Neutrophil (primary cell): ENCODE measurements around the gene RAB26.
"Not testable (repeated sequence)": the region's sequence is repeated elsewhere in the genome, so short reads cannot be mapped to it uniquely, and the experiment has no call there.

ENCODE experiments used
- H3K27ac ChIP-seq: fragments of 200-600 bp; sonication (generic); 2 replicates; pipeline ENCODE4 v1.5.1; 2016; ENCODE audit warnings: mild to moderate bottlenecking, moderate library complexity
- H3K27me3 ChIP-seq: fragments of 200-600 bp; sonication (generic); 2 replicates; pipeline ENCODE4 v1.6.0; 2016; ENCODE audit warnings: mild to moderate bottlenecking
- H3K36me3 ChIP-seq: fragments of 200-600 bp; sonication (generic); 2 replicates; pipeline ENCODE4 v1.5.1; 2017
- H3K4me1 ChIP-seq, 2 experiments: fragments of 200-600 bp in 1 of 2; sonication (generic) in 1 of 2; 1 replicate in 1 of 2; 2 replicates in 1 of 2; pipeline versions ENCODE4 v1.5.1 to v1.6.1; 2013 to 2016; ENCODE audit warnings: low read depth in 1 of 2, low read length in 1 of 2, mild to moderate bottlenecking in 1 of 2, moderate library complexity in 1 of 2; ENCODE audit not compliant: control insufficient read depth in 1 of 2, insufficient read depth in 1 of 2
- H3K4me3 ChIP-seq, 2 experiments: fragments of 200-600 bp in 1 of 2; sonication (generic) in 1 of 2; 1 replicate in 1 of 2; 2 replicates in 1 of 2; pipeline ENCODE4 v1.5.1; 2013 to 2016; ENCODE audit warnings: low read depth in 1 of 2, low read length in 1 of 2, mild to moderate bottlenecking in 1 of 2, moderate library complexity in 1 of 2
- H3K9me3 ChIP-seq: fragments of 200-600 bp; sonication (generic); 2 replicates; pipeline ENCODE4 v1.5.1; 2016
- TF ChIP-seq, protein P1 (sequence below): fragments of 200-600 bp; sonication (generic); IDR thresholded peaks from 2 replicates; pipeline ENCODE4 v1.5.1; 2016; ENCODE audit warnings: antibody characterized with exemption

RAB26 gene

DNA sequence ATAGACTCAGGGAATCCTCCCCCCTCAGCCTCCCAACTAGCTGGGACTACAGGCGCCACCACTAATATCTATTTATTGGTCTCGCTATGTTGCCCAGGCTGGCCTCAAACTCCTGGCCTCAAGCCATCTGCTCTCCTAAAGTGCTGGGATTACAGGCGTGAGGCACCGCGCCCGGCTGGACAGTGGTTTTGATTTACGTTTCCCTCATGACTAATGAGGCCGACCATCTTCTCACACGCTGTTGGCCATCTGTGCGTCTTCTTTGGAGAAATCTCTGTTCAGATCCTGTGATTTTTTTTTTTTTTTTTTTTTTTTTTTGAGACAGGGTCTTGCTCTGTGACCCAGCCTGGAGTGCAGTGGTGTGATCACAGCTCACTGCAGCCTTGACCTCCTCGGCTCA is 19.2 kb upstream of the RAB26 start:
- H3K36me3 ChIP-seq, H3K27ac ChIP-seq, H3K4me3 ChIP-seq, H3K9me3 ChIP-seq: not testable (repeated sequence)
- Histone ChIP-seq H3K27me3 (peaks cover 23% of the 10 kb centered on the region), H3K4me1 (peaks cover 7 to 28% of the 10 kb centered on the region in 2 experiments)

DNA sequence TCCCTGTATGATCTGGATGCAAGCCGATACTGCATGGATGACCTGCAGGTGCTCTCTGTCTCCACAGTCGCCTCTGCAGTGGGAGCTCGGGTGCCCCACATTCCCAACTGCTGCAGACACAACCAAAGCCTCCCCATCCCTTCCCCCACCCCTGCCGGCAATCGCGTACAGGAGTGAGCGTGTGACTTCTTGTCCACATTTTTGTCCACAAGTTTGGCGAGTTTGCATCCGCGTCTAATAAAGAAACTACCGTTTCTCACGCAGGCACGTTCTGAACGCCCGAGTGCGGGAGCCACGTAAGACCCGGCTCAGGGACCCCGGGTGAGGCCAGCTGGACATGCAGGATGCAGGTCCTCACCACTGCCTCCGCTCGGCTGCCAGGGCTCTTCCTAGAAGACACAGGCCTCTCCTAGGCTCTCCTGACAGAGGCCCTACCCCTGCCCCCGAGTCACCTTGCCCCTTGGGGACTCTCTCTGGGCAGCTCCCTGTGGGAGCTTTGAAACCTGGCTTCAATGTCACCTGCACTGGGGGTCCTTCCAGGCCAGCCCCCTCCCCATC is 18.5 kb upstream of the RAB26 start:
- peaks cover 7 to 27% of the 10 kb centered on the region in 2 experiments for H3K4me1 ChIP-seq
- H3K9me3 ChIP-seq, H3K36me3 ChIP-seq, H3K27ac ChIP-seq, H3K4me3 ChIP-seq: not testable (repeated sequence)
- H3K27me3 ChIP-seq = peaks cover 21% of the 10 kb centered on the region

DNA sequence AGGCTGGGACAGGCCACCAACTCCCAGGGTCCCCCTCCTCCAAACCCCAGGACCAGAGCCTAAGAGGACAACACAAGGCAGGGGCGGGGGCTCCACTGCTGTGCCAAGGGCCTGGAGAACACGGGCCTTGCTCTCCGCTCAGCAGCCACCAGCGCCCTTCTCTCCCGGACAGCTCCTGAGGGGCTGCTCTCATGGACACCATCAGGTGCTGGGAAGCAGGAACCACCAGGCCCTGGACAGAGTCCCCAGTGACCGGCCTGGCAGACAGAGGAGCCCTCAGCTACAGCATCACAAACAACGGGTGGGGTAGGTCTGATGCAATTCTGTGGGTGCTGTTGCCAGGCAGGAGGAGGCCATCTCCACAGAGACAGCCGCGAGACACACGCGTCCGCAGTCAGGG is 14.6 kb upstream of the RAB26 start:
- H3K4me3 ChIP-seq, H3K36me3 ChIP-seq, H3K27ac ChIP-seq, H3K9me3 ChIP-seq, H3K27me3 ChIP-seq: not testable (repeated sequence)
- peaks cover 6 to 11% of the 10 kb centered on the region in 2 experiments for H3K4me1 ChIP-seq

DNA sequence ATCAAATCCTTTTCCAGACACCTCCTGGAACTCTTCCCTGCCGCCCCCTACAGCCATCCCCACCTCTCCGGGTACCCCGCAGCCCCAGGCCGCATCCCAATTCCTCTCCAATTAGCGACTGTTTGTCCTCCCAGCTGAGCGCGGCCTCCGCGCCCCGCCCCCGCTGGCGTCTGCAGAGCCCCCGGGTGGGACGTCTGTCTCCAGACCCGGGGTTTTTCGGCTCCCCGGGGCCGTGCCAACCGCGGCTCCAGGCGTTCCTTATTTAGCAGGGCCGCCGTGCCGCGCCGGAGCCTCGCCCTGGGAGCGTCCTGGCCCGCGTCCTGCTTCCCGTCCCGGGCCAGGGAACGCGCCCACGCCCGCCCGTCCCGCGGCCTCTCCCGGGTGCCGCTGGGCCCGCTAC is 13.4 kb upstream of the RAB26 start:
- not testable (repeated sequence) for H3K36me3 ChIP-seq, H3K9me3 ChIP-seq, H3K27ac ChIP-seq, H3K27me3 ChIP-seq
- H3K4me1 ChIP-seq = peaks cover 5 to 11% of the 10 kb centered on the region in 2 experiments
- H3K4me3 ChIP-seq = peak overlapping the region; percentile 17 to 47

DNA sequence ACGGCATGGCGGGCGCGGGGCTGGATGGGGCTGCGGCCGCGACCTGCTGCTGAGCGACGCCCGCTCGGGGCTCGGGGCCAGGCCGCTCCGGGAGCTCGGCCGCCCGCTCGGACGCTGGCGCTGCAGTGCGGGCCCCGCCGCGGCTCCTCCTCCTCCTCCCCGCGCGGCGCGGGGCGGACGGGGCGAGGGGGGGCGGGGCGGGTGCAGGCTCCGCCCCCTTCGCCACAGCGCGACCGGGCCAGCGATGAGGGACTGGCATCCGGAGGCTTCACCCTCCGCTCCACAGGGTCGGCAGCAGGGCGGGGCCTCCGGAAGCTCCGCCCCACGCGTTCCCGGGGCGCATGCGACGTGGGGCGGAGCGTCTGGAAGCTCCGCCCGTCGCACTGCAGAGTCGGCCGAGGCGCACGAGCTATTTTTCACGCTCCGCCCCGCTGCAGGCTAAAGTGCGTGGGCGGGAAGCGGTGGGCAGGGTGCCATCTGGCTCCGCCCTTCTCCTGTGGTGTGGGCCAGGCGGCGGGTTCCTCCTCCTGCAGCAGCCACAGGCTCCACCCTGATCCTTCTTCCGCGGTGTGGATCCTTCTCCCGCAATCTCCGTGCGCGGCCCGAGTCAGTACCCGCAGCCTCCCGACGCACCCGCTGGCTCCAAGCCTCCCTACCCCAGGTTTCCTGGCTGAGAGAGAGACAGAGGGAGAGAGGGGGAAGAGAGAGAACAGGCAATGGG is 12.5 kb upstream of the RAB26 start, which contains the start of gene PKD1:
Gene PKD1 (minus strand): TSS at position 129 of the 721 bp plus-strand sequence. CDS start 209 bp downstream, outside the sequence.
- not testable (repeated sequence) for H3K36me3 ChIP-seq, H3K9me3 ChIP-seq, H3K27me3 ChIP-seq
- Histone ChIP-seq H3K4me1 (peaks cover 5 to 11% of the 10 kb centered on the region in 2 experiments), H3K4me3 (peak within 1 kb of the TSS; percentile 52 to 57), H3K27ac (peak within 1 kb of the TSS; percentile 63)

DNA sequence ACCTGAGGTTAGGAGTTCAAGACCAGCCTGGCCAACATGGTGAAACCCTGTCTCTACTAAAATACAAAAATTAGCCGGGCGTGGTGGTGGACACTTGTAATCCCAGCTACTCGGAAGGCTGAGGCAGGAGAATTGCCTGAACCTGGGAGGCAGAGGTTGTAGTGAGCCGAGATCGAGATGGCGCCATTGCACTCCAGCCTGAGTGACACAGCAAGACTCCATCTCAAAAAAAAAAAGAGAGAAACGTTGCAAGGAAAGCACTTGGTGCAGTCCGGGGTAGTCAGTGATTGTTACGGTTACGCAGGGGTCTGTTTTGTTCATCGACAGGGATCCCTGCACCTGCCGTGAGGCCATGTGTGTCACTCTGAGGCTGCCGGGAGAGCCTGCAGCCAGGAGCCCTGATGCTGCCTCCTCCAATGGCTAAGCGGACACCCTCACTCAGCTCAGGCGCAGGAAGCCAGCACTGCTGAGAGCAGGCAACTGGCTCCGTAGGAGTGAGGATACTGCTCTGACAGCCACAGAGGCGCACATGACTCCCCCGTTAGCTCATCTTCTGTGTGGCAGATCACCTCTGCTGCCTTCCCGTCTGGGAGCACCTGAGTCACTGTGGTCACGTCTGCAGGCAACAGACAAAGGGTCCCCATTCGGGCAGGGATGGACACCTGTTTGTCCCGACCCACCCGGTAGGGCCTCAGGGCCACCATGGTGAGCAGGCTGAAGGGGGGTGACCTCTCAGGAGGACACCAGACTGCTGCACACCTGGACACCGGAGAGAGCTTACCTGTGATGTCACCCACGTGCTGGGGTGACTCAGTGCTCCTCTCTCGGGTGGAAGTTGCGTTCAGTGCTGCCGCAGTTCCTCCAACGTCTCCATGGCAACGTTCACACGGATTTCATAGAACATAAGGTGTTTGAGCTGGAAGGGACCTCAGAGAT is 5.2 kb upstream of the RAB26 start:
- TF ChIP-seq, protein P1, sequence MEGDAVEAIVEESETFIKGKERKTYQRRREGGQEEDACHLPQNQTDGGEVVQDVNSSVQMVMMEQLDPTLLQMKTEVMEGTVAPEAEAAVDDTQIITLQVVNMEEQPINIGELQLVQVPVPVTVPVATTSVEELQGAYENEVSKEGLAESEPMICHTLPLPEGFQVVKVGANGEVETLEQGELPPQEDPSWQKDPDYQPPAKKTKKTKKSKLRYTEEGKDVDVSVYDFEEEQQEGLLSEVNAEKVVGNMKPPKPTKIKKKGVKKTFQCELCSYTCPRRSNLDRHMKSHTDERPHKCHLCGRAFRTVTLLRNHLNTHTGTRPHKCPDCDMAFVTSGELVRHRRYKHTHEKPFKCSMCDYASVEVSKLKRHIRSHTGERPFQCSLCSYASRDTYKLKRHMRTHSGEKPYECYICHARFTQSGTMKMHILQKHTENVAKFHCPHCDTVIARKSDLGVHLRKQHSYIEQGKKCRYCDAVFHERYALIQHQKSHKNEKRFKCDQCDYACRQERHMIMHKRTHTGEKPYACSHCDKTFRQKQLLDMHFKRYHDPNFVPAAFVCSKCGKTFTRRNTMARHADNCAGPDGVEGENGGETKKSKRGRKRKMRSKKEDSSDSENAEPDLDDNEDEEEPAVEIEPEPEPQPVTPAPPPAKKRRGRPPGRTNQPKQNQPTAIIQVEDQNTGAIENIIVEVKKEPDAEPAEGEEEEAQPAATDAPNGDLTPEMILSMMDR = no peak
- H3K9me3 ChIP-seq = no peaks in the 10 kb centered on the region
- no peak overlapping the region for H3K4me3 ChIP-seq
- peaks cover 33% of the 10 kb centered on the region for H3K27me3 ChIP-seq
- peaks cover 0 to 3% of the 10 kb centered on the region in 2 experiments for H3K4me1 ChIP-seq
- H3K36me3 ChIP-seq = no peaks in the 10 kb centered on the region
- H3K27ac ChIP-seq = no peak overlapping the region

DNA sequence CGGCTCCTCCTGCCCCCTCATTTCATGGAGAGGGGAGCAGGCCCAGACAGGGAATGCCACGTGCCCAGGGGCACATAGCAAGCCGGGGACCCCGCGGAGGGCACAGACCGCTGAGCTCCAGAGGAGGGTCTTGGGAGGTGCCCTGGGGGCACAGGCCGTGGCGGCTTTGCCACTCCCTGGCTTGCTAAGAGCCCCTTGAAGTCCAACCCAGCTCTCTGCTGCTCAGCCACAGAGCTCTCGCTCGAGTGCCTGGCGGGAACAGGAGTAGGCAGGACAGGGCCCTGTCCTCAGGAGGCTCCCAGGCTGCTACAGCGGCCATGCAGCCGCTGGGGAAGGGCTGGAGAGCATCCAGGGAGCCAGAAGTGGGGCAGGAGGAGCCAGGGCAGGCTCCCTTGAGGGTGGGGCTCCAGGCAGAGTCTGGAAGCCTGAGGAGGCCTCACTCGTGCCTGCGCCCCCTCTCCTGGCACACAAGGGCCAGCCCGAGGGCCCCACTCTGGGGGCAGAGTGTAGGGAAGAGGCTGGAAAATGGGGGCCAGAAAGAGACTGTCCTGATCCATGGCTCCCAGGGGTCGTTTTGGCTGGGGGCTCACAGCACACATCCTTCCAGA is 4.4 kb upstream of the RAB26 start:
- Histone ChIP-seq H3K27ac (no peak overlapping the region), H3K36me3 (no peaks in the 10 kb centered on the region), H3K4me1 (peaks cover 4 to 10% of the 10 kb centered on the region in 2 experiments), H3K27me3 (peaks cover 41% of the 10 kb centered on the region), H3K9me3 (no peaks in the 10 kb centered on the region), H3K4me3 (no peak overlapping the region)
- TF ChIP-seq, protein P1 = no peak
